Right lobe of liver (tissue), 4 donors: ENCODE data around the gene CPN1.

Experiments
- POLR2A ChIP-seq: fragments of 450-650 bp; IDR thresholded peaks from one replicate; pipeline ENCODE4 v1.6.1; 2017; ENCODE audit warnings: antibody characterized with exemption, mild to moderate bottlenecking
- TF ChIP-seq, protein P1 (sequence below), 4 donors: fragments of 200-600 bp in 3 of 4; fragments of 450-650 bp in 1 of 4; IDR thresholded peaks; one replicate each; pipeline versions ENCODE4 v1.5.1 to v1.8.0; 2016 to 2022; ENCODE audit warnings: antibody characterized with exemption in 4 of 4, mild to moderate bottlenecking in 2 of 4
- donor health status: DM: no; HTN: no; CAD: no.
- donor health status: DM: no; HTN: no; CAD: no.
- donor health status: DM: no; HTN: yes; CAD: no.

DNA sequence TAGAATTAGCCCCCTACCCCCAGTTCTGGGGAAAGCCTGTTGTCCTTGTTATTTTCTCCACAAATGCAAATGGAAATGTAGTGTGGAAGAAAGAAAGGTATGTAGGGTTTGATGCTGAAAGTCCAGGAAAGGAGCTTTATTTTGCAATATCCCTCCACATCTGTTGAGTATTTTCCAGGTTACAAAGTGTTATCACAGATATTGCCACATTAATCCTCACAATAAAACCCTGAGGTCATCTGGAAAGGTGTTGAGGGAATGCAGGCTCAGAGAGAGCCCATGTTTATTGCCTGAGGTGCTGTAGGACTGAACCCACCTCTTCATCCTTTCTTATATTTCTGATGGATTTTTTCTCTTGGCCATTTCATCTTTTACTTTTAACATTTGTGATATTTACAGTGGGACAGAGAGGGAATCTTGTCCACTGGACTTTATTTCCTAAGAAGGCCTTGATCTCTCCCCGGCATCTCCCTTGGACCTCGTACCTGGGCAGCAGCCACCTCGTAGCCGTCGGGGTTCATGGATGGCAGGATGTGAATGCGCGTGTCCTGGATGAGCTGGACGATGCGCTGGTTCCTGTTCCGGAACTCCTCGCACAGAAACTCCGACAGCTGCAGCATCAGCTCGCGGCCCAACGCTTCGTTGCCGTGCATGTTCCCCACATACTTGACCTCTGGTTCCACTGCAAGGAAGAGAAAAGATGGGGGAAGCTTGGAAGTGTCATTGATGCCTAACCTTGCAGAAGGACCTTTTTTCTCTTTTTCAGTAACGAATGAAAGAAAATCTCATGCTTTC, 6.0 kb downstream of the CPN1 start:
- TF ChIP-seq, protein P1, sequence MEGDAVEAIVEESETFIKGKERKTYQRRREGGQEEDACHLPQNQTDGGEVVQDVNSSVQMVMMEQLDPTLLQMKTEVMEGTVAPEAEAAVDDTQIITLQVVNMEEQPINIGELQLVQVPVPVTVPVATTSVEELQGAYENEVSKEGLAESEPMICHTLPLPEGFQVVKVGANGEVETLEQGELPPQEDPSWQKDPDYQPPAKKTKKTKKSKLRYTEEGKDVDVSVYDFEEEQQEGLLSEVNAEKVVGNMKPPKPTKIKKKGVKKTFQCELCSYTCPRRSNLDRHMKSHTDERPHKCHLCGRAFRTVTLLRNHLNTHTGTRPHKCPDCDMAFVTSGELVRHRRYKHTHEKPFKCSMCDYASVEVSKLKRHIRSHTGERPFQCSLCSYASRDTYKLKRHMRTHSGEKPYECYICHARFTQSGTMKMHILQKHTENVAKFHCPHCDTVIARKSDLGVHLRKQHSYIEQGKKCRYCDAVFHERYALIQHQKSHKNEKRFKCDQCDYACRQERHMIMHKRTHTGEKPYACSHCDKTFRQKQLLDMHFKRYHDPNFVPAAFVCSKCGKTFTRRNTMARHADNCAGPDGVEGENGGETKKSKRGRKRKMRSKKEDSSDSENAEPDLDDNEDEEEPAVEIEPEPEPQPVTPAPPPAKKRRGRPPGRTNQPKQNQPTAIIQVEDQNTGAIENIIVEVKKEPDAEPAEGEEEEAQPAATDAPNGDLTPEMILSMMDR (IDR thresholded peaks at IDR 0.05) = no peak
- TF ChIP-seq POLR2A = no peak
